Midbrain (tissue), 1 donor: ENCODE measurements around the gene COPG1.
A peak's percentile ranks its signal among the peaks of the same experiment; 100 is the strongest.
"Not testable (repeated sequence)": the region's sequence is repeated elsewhere in the genome, so short reads cannot be mapped to it uniquely, and the experiment has no call there.

Experiments
- DNase-seq: peaks from one replicate; lab custom pipeline; 2025; lab: John Stamatoyannopoulos, UW

Gene COPG1

GRCh38 chr3:129249284-129250065, at the start of gene COPG1:
TSS of gene COPG1 (plus strand) at chr3:129249606. CDS start at chr3:129249710, 104 bp downstream.
- DNase-seq, result peak; percentile 94

- no peak for DNase-seq
These were observed 44.9 kb upstream of the COPG1 start for GRCh38 chr3:129204473-129204872.

- no peak for DNase-seq
These were observed 44.1 kb upstream of the COPG1 start for GRCh38 chr3:129205109-129205832.

- no peak for DNase-seq
These were observed 41.9 kb upstream of the COPG1 start for GRCh38 chr3:129207479-129207878.

- DNase-seq, result no peak
These were observed 38.1 kb upstream of the COPG1 start for GRCh38 chr3:129211345-129211744.

GRCh38 chr3:129211772-129212171, 37.6 kb upstream of the COPG1 start:
- no peak for DNase-seq

GRCh38 chr3:129213238-129213637, 36.2 kb upstream of the COPG1 start:
- no peak for DNase-seq

- DNase-seq, result no peak
These were observed 30.7 kb upstream of the COPG1 start for GRCh38 chr3:129218742-129219141.

- DNase-seq, result not testable (repeated sequence)
These were observed 25.0 kb upstream of the COPG1 start for GRCh38 chr3:129224387-129224786.

- peak; percentile 77 for DNase-seq
These were observed 24.4 kb upstream of the COPG1 start for GRCh38 chr3:129224984-129225393.

GRCh38 chr3:129226374-129226773, 23.0 kb upstream of the COPG1 start:
- no peak for DNase-seq

- DNase-seq, result no peak
These were observed 20.4 kb upstream of the COPG1 start for GRCh38 chr3:129228891-129229585.

GRCh38 chr3:129230311-129231019, 18.9 kb upstream of the COPG1 start:
- DNase-seq, result no peak

GRCh38 chr3:129231331-129232119, 17.9 kb upstream of the COPG1 start:
- DNase-seq, result no peak

GRCh38 chr3:129233538-129233937, 15.9 kb upstream of the COPG1 start:
- peak; percentile 38 for DNase-seq

GRCh38 chr3:129234441-129234840, 15.0 kb upstream of the COPG1 start:
- no peak for DNase-seq

- no peak for DNase-seq
These were observed 14.0 kb upstream of the COPG1 start for GRCh38 chr3:129235344-129235917.

- DNase-seq, result no peak
These were observed 10.3 kb upstream of the COPG1 start for GRCh38 chr3:129238945-129239705.

GRCh38 chr3:129239991-129240390, 9.4 kb upstream of the COPG1 start:
- no peak for DNase-seq

- no peak for DNase-seq
These were observed 9.0 kb upstream of the COPG1 start for GRCh38 chr3:129240436-129240835.
